ENCODE results near the gene PDPN.

PDPN gene

DNA sequence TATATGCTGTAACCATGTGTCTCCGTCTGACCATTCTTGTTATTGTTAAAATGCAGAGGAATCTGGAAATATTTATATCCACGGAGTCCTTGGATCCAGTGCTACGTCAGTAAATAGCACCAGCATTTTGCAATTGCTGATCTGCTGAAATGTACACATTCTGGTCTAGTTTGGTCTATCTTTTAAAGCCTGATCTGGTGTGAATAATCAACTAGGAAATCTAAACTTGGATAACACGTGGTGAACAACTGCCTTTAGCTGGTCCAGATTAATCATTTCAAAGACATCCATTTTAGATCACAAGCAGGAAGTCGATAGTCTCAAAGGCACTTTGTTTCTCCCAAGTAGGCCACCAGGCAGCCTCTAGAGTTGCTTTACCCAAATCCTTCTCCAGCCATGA, 32.6 kb downstream of the PDPN start:
- DNase-seq (ENCODE audit: insufficient read length, low spot score) (no peak), FAIRE-seq (no peak)

DNA sequence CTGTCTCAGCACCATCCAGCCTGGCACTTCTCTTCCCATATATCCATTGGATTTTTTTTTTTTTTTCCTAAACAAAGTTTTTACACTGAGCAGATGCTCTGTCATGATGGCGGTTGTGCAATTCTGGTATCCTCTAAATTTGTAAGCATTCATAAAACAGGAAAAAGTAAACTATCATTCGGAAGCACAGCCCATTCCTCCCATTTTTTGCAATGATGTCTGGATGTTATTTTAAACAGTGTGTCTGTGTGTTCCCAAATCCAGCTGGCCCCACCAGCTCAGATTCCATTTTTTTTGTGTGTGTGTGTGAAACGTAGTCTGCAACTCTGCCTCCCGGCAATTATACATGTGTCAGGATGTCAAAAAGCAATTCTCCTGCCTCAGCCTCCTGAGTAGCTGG, 33.5 kb downstream of the PDPN start:
- FAIRE-seq = no peak
- TF ChIP-seq CTCF (IDR thresholded peaks at IDR 0.05; ENCODE audit: insufficient read depth, missing control alignments) = no peak
- no peak for DNase-seq (ENCODE audit: insufficient read length, low spot score)

More for the DNA sequence above, 32.6 kb downstream of the PDPN start:
- TF ChIP-seq CTCF (IDR thresholded peaks at IDR 0.05; ENCODE audit: insufficient read depth, missing control alignments) = no peak

DNA sequence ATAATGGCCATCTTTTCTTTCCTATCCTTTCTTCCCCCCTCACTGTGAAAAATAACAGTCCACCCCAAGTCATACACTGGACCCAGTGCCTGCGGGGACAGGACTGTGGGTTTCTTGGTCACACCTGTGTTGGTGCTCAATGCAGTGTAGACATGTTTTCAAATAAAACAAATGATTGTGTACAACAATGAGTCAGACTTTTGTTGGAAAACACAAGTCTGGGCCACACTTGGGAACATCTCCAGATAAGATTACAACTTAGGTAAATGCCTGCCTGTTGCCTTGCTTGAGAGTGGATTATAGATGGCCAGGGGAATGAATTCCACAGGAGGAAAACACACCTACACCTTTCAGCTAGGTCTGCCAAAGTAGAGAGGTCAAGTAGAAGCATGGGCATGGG, 34.1 kb downstream of the PDPN start:
- FAIRE-seq = no peak
- no peak for TF ChIP-seq CTCF (IDR thresholded peaks at IDR 0.05; ENCODE audit: insufficient read depth, missing control alignments)
- no peak for DNase-seq (ENCODE audit: insufficient read length, low spot score)

DNA sequence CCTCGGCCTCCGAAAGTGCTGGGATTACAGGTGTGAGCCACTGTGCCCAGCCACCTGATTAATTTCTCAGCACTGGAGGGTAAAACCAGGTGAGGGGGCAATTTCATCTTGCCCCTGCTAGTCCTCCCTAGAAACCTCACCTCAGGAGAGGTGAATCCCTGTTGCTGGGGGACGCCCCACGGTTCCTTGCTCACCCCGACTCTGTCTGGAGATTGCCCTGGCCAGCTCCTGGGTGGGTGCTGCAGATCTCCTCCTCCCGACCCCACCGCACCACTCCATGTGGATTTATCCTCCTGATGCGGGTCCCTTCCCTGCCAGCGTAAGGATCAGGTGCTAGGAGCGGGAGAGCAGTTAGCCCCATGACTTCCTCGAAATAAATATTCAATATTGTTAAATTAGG, 34.9 kb downstream of the PDPN start:
- FAIRE-seq (no peak), DNase-seq (ENCODE audit: insufficient read length, low spot score) (no peak)
- TF ChIP-seq CTCF (IDR thresholded peaks at IDR 0.05; ENCODE audit: insufficient read depth, missing control alignments) = no peak

- DNase-seq (ENCODE audit: insufficient read length, low spot score) (no peak), FAIRE-seq (no peak)
- no peak for TF ChIP-seq CTCF (IDR thresholded peaks at IDR 0.05; ENCODE audit: insufficient read depth, missing control alignments)
Observed at GRCh38 chr1:13619909-13620308, 36.3 kb downstream of the PDPN start.

DNA sequence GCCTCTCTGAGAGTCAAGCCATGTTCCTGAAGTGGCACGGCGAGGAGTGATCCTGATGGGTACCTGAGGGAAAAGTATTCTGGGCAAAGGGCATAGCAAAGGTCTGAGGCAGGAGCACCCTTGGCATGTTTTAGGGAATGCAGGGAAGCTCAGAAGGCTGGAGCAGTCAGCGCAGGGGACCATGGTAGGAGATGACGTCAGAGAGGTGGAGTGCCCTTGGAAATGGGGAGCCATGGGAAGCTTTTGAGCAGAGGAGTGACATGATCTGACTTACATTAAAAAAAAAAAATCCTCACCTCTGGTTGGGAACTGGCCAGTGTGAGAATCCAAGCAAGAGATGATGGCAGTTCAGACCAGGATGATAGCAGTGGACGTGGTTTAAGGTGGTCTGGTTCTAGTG, 37.2 kb downstream of the PDPN start:
- FAIRE-seq = no peak
- TF ChIP-seq CTCF (IDR thresholded peaks at IDR 0.05; ENCODE audit: insufficient read depth, missing control alignments) = no peak
- no peak for DNase-seq (ENCODE audit: insufficient read length, low spot score)

- no peak for TF ChIP-seq CTCF (IDR thresholded peaks at IDR 0.05; ENCODE audit: insufficient read depth, missing control alignments)
- DNase-seq (ENCODE audit: insufficient read length, low spot score) = no peak
- FAIRE-seq = no peak
Observed at GRCh38 chr1:13622446-13622845, 38.8 kb downstream of the PDPN start.

Measured in D721Med (cell line).